Measurements from ENCODE around the gene POTEH.
"Not testable (repeated sequence)": the region's sequence is repeated elsewhere in the genome, so short reads cannot be mapped to it uniquely, and the experiment has no call there.

The POTEH gene

GRCh38 chr22:15689749-15690125 is at the start of gene POTEH:
Gene POTEH (plus strand): TSS chr22:15690026. CDS start chr22:15690078, 52 bp downstream.
- not testable (repeated sequence) for DNase-seq

GRCh38 chr22:15642288-15642861 is 47.5 kb upstream of the POTEH start:
- DNase-seq, result not testable (repeated sequence)

- not testable (repeated sequence) for DNase-seq
These were observed 37.9 kb upstream of the POTEH start for GRCh38 chr22:15651954-15652353.

GRCh38 chr22:15652738-15653137 is 37.1 kb upstream of the POTEH start:
- DNase-seq, result not testable (repeated sequence)

- not testable (repeated sequence) for DNase-seq
These were observed 36.6 kb upstream of the POTEH start for GRCh38 chr22:15653241-15653640.

- not testable (repeated sequence) for DNase-seq
These were observed 28.7 kb upstream of the POTEH start for GRCh38 chr22:15661102-15661501.

- DNase-seq, result not testable (repeated sequence)
These were observed 25.1 kb upstream of the POTEH start for GRCh38 chr22:15664682-15665081.

GRCh38 chr22:15665478-15665877 is 24.3 kb upstream of the POTEH start:
- DNase-seq, result not testable (repeated sequence)

GRCh38 chr22:15669430-15669829 is 20.4 kb upstream of the POTEH start:
- not testable (repeated sequence) for DNase-seq

- not testable (repeated sequence) for DNase-seq
These were observed 10.1 kb upstream of the POTEH start for GRCh38 chr22:15679702-15680101.

- not testable (repeated sequence) for DNase-seq
These were observed 5.7 kb upstream of the POTEH start for GRCh38 chr22:15684115-15684514.

GRCh38 chr22:15684695-15685094 is 5.1 kb upstream of the POTEH start:
- not testable (repeated sequence) for DNase-seq

GRCh38 chr22:15685641-15686040 is 4.2 kb upstream of the POTEH start:
- not testable (repeated sequence) for DNase-seq

- not testable (repeated sequence) for DNase-seq
These were observed 2.7 kb upstream of the POTEH start for GRCh38 chr22:15687086-15687485.

GRCh38 chr22:15687676-15688075 is 2.1 kb upstream of the POTEH start:
- not testable (repeated sequence) for DNase-seq

- not testable (repeated sequence) for DNase-seq
These were observed 1.7 kb upstream of the POTEH start for GRCh38 chr22:15688090-15688489.

GRCh38 chr22:15689012-15689748 is 646 bp upstream of the POTEH start:
- not testable (repeated sequence) for DNase-seq

GRCh38 chr22:15713600-15713999 is 23.8 kb downstream of the POTEH start:
- DNase-seq, result not testable (repeated sequence)

GRCh38 chr22:15714125-15714524 is 24.3 kb downstream of the POTEH start:
- DNase-seq, result not testable (repeated sequence)

- not testable (repeated sequence) for DNase-seq
These were observed 32.1 kb downstream of the POTEH start for GRCh38 chr22:15721884-15722283.

GRCh38 chr22:15729209-15729917 is 39.5 kb downstream of the POTEH start:
- DNase-seq, result not testable (repeated sequence)

- DNase-seq, result not testable (repeated sequence)
These were observed 41.2 kb downstream of the POTEH start for GRCh38 chr22:15731023-15731422.

- not testable (repeated sequence) for DNase-seq
These were observed 44.6 kb downstream of the POTEH start for GRCh38 chr22:15734411-15734810.

Data from Kasumi-1 (cell line).